HTERT RPE-1 (cell line): Measurements from ENCODE around the gene KRTAP9-7.

Source experiments
- in situ Hi-C: fragments of 300-500 bp; cut with MboI; formaldehyde crosslinking; loops from 4 replicates; pipeline ENCODE4 v1.14.3; 2020; ENCODE audit warnings: low sequenced_read_pairs

KRTAP9-7 gene

DNA sequence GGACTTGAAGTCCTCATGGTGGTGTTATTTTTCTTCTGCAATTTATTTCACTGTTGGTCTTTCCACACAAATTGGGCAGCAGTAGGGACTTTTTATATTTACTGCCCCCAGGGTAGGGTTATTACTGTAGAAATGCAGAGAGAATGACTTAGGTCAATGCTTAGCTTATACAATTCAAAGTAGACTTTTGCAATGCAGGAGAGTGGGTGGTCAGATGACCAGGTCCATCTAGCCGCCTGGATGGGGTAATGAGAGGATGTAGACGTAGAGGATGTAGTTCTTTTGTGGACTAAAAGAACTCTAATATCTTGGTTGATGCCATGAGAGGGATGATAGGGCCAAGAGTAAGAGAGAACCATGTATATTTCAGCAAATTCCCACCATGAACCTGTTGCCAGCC is 42.7 kb downstream of the KRTAP9-7 start:
- in situ Hi-C loops: no loop called here

DNA sequence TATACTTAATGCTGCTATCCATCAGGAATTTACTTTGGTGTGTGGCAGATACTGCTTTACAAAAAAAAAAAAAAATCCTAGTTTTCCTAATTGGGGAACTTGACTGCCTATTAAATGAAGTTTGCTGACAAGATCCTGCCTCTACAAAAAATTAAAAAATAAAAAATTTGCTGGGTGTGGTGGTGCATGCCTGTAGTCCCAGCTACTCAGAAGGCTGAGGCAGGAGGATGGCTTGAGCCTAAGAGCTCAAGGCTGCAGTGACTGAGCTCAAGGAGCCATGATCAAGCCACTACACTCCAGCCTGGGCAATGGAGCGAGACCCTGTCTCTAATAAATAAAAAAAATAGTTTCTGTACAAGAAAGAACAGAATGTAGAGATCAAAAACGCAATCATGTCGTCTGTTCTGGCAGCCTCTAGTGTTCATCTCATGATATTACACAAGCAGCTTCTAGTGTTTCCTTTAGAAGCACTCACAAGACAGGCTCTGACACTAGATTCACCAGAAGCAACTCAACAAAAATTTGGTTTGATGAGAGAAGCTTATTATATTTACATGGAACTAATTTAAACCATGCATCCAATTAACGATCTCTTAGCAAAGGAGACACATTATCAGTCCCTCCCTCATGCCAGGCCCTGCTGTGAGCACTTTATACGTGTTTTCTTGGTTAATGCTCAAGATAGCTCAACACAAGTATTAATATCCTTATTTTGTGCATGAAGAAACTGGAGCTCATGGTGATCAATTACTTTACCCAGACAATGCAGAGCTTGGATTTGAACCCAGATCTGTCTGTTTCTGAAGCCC is 46.8 kb downstream of the KRTAP9-7 start:
- in situ Hi-C loops: no loop called here

DNA sequence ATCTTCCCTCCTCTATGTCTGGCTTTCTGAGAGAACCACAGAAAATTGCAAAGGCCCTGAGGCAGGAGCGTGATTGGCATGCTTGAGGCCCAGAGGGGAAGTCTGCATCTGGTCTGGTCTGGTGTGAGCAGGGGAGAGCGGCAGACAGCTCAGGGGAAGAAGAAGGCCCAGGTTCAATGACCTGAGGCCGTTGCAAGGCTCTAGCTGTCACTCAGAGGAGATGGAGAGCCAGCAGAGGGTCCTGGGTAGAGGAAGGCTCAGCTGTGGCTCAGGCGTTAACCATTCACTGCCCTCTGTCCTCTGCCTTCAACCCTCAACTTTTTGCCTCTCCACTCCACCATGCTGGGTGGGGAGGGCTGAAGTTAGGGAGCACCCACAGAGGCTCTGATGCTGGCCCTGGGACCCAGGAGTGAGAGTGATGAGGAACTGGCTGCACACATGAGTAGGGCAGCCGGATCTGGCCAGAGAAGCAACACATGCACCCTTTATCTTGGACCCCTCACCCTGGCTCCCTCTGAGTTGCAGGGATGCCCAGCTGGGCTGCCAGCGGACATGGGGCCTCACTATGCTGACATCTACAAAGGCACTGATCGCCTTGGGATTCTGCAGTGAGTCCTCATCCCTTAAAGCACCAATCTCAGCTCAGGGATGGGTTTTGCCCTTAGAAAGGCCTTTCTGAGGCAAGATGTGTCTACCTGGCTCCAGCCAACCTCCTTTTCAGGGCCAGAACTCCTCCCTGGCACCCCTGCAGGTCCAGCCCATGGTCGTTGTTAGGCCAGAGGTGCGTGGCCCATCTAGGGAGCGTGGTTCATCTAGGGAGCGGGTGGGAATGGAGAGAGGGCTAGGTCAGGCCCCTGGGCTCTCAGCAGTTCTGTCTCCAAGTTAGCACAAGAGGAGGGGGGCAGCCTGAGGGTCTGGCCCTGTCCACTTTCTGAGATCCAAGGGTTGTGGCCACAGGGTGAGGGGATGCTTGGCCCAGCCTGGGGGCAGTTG is 47.7 kb downstream of the KRTAP9-7 start:
- in situ Hi-C loops: no loop called here

DNA sequence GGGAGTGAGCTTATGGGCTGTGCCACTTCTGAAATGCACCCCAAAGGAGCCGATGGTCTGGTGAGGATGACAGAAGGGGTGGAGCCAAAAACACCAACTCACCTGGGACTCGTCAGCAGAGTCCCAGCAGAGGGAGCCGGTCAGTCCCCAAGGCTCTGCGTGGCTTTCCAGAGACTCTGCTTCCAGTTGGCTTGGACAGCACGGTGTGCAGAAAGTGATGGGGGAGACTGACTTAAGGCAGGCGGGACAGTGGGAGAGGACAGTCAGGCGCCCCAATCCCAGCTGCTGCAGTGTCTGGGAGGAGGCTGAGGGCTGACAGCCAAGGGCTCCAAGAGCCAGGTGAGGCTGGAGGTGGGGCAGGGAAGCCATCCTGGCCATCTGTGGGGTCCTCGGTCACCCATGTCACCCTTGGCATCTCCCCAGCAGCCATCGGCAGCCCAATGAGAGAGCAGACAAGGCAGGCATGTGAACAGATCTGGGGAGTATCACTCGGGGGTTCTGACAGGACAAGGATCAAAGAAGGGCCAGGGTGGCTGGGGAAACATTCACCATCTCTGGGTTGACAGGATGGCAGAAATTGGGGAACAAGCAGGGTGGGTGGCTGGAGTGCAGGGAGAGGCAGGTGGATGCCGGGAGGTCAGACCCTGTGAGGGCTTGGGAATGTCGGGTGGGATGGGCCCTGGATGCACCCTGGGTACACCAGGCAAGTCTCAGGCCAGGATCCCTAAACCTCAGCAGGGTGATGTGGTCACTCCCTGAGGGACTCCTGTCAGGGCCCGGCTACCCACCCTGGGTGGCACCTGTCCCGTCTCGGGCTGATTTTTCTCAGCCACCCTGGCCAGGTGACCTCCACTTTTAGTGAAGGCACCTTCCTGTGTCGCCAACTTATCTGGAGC is 48.9 kb downstream of the KRTAP9-7 start:
- in situ Hi-C loops: no loop called here

DNA sequence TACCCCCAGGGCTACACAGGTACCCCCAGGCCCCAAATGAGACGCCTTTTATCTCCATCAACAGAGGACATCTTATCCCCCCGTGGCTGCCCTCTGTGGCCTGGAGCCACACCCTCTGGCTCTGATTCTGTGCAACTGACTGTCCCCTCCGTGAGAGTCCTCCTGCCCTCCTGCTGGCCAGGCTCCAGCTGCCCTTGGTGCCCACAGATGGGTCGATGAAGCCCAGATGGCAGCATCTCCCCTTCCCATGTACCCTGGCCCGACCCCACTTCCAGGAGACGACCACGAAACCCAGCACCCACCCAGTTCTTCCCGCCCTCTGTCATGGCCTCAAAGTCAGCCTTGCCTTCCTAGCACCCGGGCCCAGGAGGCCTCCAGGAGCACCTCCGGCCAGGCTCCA is 49.6 kb downstream of the KRTAP9-7 start:
- in situ Hi-C loops: no loop called here

DNA sequence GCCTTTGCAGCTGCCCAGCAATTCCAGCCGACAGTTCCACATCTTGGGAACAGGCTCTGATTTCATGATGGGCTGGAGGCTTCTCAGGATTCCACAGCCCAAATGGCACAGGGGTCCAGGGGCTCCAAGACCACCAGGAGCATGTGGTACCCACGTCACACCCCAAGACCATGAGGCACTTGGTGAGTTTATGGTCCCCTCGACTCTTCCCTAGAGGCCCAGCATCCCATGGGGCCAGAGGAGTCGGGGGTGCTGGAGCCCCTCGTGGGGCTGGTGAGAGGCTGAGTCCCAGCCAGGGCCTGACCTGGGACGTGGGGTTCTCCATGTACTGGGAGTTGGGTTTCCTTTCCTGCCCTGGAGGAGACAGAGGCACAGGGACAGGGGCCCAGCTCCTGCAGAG is 50.1 kb downstream of the KRTAP9-7 start:
- in situ Hi-C loops: no loop called here
